C4-2B (cell line): ENCODE measurements around the gene MIPEP.

Source experiments
- CTCF ChIP-seq: fragments of 450-650 bp; conservative IDR thresholded peaks from 2 replicates; pipeline ENCODE4 v1.5.1; 2017; ENCODE audit warnings: mild to moderate bottlenecking
- ZFX ChIP-seq: fragments of 450-650 bp; IDR thresholded peaks from 2 replicates; pipeline ENCODE4 v1.6.1; 2017

- TF ChIP-seq CTCF (peak; percentile 99), ZFX (peak; percentile 66)
Observed at GRCh38 chr13:23888658-23889614, at the start of gene MIPEP.
